Upper lobe of left lung (tissue), 6 donors: ENCODE measurements around the gene USP28. TPM values are rescaled to one million over a fixed set of nuclear protein-coding genes. Genes with fewer than 3 reads are reported as not detected.
A peak's percentile ranks its signal among the peaks of the same experiment; 100 is the strongest.

Source experiments
- ATAC-seq, 2 donors: fragments of 200-7000 bp; cut with Tn5 transposase; one replicate each; pipeline ENCODE4 v1.9.1; 2022; ENCODE audit warnings: mild to moderate bottlenecking in 2 of 2, moderate library complexity in 2 of 2; ENCODE audit not compliant: low FRiP score in 2 of 2
- DNase-seq, 2 donors: peaks; one replicate each; pipeline ENCODE4 v3.0.0-alpha.2; 2019 to 2020
- H3K27ac ChIP-seq, 4 donors: fragments of 200-600 bp; sonication (generic); one replicate each; pipeline ENCODE4 v1.5.1; 2016 to 2019
- H3K27me3 ChIP-seq, 4 donors: fragments of 200-600 bp; sonication (generic); one replicate each; pipeline ENCODE4 v1.5.1; 2017 to 2019
- H3K36me3 ChIP-seq, 4 donors: fragments of 200-600 bp; sonication (generic); one replicate each; pipeline ENCODE4 v1.5.1; 2016 to 2019
- H3K4me1 ChIP-seq, 4 donors: fragments of 200-600 bp; sonication (generic); one replicate each; pipeline ENCODE4 v1.5.1; 2018 to 2019
- H3K4me3 ChIP-seq, 4 donors: fragments of 200-600 bp; sonication (generic); one replicate each; pipeline ENCODE4 v1.5.1; 2017 to 2019; ENCODE audit warnings: mild to moderate bottlenecking in 2 of 4, moderate library complexity in 1 of 4
- H3K9me3 ChIP-seq, 4 donors: fragments of 200-600 bp; sonication (generic); one replicate each; pipeline ENCODE4 v1.5.1; 2018 to 2019
- CTCF ChIP-seq, 6 experiments: fragments of 450-650 bp in 4 of 6; fragments of 200-600 bp in 2 of 6; sonication (generic) in 2 of 6; IDR thresholded peaks; one replicate each; pipeline ENCODE4 v1.5.1; 2016 to 2019; ENCODE audit warnings: antibody characterized with exemption in 6 of 6
- EP300 ChIP-seq, 4 donors: sonication (generic); formaldehyde crosslinking; IDR thresholded peaks; one replicate each; pipeline ENCODE4 v1.5.1; 2017; ENCODE audit warnings: antibody characterized with exemption in 4 of 4, control low read depth in 2 of 4
- POLR2A ChIP-seq, 4 donors: fragments of 450-650 bp; IDR thresholded peaks; one replicate each; pipeline ENCODE4 v1.5.1; 2016 to 2017; ENCODE audit warnings: antibody characterized with exemption in 4 of 4, mild to moderate bottlenecking in 2 of 4
- POLR2AphosphoS5 ChIP-seq, 2 donors: sonication (generic); formaldehyde crosslinking; IDR thresholded peaks; one replicate each; pipeline ENCODE4 v1.5.1; 2017; ENCODE audit warnings: antibody characterized with exemption in 2 of 2
- WGBS, 2 donors: methylation state at CpG; one replicate each; pipeline ENCODE4 v1.1.5; 2017 to 2018; 5-methylcytosine and 5-hydroxymethylcytosine counted together
- total RNA-seq, 6 donors: library from RNA; depleted of rRNA in 4 of 6; stranded (reverse); fragments of >200 nt in 4 of 6; gene quantifications; one replicate each; pipeline versions ENCODE4 v1.1.0 to v1.2.1, GENCODE V29; 2016 to 2021
- donor health status: DM: no; HTN: no; CAD: no; lungs with moderate emphysema.
- donor health status: DM: no; HTN: yes; CAD: no; lungs with severe emphysema.

Gene USP28
- total RNA-seq, 6 donors from 2014 or later, result 16.1 to 50.8 (median 18.8) TPM

- no peak for TF ChIP-seq POLR2AphosphoS5 (IDR thresholded peaks at IDR 0.05)
- TF ChIP-seq CTCF (IDR thresholded peaks at IDR 0.05), result no peak
- TF ChIP-seq POLR2A (IDR thresholded peaks at IDR 0.05), result no peak
- no peak for TF ChIP-seq EP300 (IDR thresholded peaks at IDR 0.05)
- no peaks in the 10 kb centered on the region for H3K36me3 ChIP-seq
- peaks cover 0 to 8% (median 0%) of the 10 kb centered on the region in 4 donors for H3K4me1 ChIP-seq
- H3K27me3 ChIP-seq, result no peaks in the 10 kb centered on the region
- no peaks in the 10 kb centered on the region for H3K9me3 ChIP-seq
- H3K27ac ChIP-seq, result no peak overlapping the region
- WGBS, 2 donors, result 65 to 79% methylated on average over 5 of the region's 5 CpGs
- DNase-seq (no peak), ATAC-seq (peak in 1 of 2 donors; percentile 21)
- no peak overlapping the region for H3K4me3 ChIP-seq
These were observed 93.7 kb downstream of the USP28 start for GRCh38 chr11:113781682-113782081.

DNA sequence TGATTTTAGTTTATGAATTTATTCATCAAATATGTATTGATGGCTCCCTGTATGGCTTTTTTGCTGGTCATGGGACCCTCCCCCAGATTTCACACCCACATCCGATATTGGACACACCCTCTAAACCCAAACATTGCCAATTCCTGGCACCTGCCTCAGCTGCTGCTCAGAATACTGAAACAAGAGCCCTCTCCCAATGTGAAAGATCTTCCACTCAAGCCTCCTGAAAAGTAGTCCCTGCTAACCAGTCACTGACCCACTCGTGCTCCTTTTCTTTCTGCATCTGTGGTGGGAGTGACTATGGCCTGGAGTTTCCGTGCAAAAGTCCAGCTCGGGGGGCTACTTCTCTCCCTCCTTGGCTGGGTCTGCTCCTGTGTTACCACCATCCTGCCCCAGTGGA, 95.9 kb downstream of the USP28 start, which contains the start of gene CLDN25:
Gene CLDN25 (plus strand): TSS at position 301 of the 400 bp plus-strand sequence. CDS start 0 bp downstream, at position 301.
- no peaks in the 10 kb centered on the region for H3K9me3 ChIP-seq
- TF ChIP-seq EP300 (IDR thresholded peaks at IDR 0.05), result no peak
- no peak for TF ChIP-seq CTCF (IDR thresholded peaks at IDR 0.05)
- WGBS, 2 donors, result 76 to 84% methylated on average over 4 of the region's 4 CpGs
- H3K36me3 ChIP-seq, result no peaks in the 10 kb centered on the region
- no peak within 1 kb of the TSS for H3K4me3 ChIP-seq
- no peak within 1 kb of the TSS for H3K27ac ChIP-seq
- DNase-seq (no peak), ATAC-seq (no peak)
- H3K4me1 ChIP-seq, result peaks cover 0 to 8% (median 0%) of the 10 kb centered on the region in 4 donors
- H3K27me3 ChIP-seq, result no peaks in the 10 kb centered on the region

DNA sequence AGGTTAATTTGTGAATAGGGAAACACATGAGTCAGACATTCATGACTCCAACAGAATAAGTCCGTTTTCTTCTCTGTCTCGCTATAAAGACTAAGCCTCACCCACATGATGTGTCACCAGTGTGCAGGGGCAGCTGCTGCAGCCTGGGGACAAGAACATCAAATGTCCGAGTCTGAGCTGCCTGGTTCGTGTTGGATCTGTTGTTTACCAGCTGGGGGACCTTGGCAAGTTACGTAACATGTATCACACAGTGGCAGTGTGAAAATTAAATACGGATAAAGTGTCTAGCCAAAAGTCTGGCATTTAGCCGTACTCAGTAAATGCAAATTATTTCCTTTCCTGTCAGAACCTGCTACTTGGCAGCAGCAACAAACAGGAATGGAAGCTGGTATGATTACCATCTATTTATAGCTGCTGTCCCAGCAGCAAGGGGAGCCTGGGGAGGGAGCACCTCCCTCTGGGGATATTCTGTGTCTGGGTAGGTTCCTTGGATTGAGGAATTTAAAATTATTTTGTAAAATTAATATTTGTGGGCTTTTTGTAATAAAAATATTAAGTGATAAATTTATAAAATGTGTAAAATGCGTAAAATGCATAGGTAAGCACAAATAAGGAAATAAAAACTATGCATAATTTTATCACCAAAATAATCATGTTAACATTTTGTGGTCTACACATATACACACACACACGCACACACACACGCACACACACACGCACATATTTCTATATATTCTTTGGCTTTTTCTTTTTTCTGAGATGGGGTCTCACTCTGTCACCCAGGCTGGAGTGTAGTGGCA, 97.1 kb downstream of the USP28 start:
- WGBS, 2 donors, result 44 to 48% methylated on average over 11 of the region's 11 CpGs
- TF ChIP-seq EP300 (IDR thresholded peaks at IDR 0.05) (no peak), POLR2AphosphoS5 (IDR thresholded peaks at IDR 0.05) (no peak), POLR2A (IDR thresholded peaks at IDR 0.05) (no peak)
- H3K36me3 ChIP-seq, result no peaks in the 10 kb centered on the region
- no peak overlapping the region for H3K27ac ChIP-seq
- DNase-seq, result no peak
- no peaks in the 10 kb centered on the region for H3K9me3 ChIP-seq
- H3K4me1 ChIP-seq, result peaks cover 0 to 8% (median 3%) of the 10 kb centered on the region in 4 donors
- no peak overlapping the region for H3K4me3 ChIP-seq
- H3K27me3 ChIP-seq, result no peaks in the 10 kb centered on the region
- no peak for ATAC-seq

GRCh38 chr11:113774174-113774503, 101.2 kb downstream of the USP28 start:
- WGBS, 2 donors, result 0% methylated on average over 1 of the region's 1 CpG
- H3K27me3 ChIP-seq, result no peaks in the 10 kb centered on the region
- H3K4me3 ChIP-seq, result peak overlapping the region in 3 of 4 donors; percentile 63 to 92 (median 79)
- ATAC-seq (no peak), DNase-seq (no peak)
- TF ChIP-seq EP300 (IDR thresholded peaks at IDR 0.05) (no peak), POLR2AphosphoS5 (IDR thresholded peaks at IDR 0.05) (no peak), CTCF (IDR thresholded peaks at IDR 0.05) (no peak), POLR2A (IDR thresholded peaks at IDR 0.05) (no peak)
- peak overlapping the region in 2 of 4 donors; percentile 75 to 87 for H3K27ac ChIP-seq
- peaks cover 0 to 12% (median 0%) of the 10 kb centered on the region in 4 donors for H3K36me3 ChIP-seq
- peaks cover 13 to 19% (median 13%) of the 10 kb centered on the region in 4 donors for H3K4me1 ChIP-seq
- no peaks in the 10 kb centered on the region for H3K9me3 ChIP-seq

DNA sequence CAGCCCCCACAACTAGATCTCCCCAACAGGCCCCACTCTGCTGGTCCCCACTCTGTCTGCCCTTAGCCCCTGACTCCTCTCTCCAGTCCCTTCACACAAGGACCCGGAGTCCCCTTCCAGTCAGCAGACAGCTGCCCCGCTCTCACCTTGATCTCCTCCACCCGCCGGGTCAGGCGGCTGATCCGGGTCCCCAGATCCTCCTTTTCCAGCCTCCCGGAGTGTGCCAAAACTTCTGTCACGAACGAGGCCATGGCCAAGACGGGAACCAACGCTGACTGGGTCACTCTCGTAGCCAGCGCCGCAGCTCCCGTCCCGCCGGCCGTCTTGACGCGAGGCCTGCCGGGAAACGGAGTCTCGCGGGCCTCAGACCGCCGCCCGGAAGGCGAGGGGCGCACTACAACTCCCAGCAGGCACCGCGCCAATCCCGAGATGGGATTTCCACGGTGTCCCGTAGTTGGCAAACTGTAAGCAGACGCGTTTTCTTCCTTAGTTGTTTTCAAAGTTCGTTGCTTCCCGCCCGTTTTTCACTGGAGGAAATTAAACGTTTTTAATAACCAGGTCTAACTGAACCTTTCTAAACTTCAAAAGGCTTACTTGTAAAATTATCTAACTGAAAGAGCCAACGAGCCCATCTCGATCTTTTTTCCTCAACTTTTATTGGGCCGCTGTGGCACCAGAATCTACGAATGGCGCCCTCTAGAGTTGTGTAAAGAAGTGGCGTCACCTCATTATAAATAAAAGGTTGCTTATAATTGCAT, 101.8 kb downstream of the USP28 start, which contains the start of gene ZW10:
Gene ZW10 (minus strand): TSS at position 277 of the 758 bp plus-strand sequence. CDS start 26 bp downstream, at position 251.
- DNase-seq (peak; percentile 97 to 98), ATAC-seq (peak; percentile 98 to 100)
- WGBS, 2 donors, result 0% methylated on average over 25 to 44 of the region's 46 CpGs
- Histone ChIP-seq H3K4me1 (peaks cover 13 to 17% (median 13%) of the 10 kb centered on the region in 4 donors), H3K36me3 (peaks cover 0 to 15% (median 0%) of the 10 kb centered on the region in 4 donors), H3K4me3 (peak within 1 kb of the TSS; percentile 32 to 92 (median 71)), H3K9me3 (no peaks in the 10 kb centered on the region), H3K27me3 (no peaks in the 10 kb centered on the region), H3K27ac (peak within 1 kb of the TSS; percentile 75 to 87 (median 84))
- TF ChIP-seq EP300 (IDR thresholded peaks at IDR 0.05) (no peak), CTCF (IDR thresholded peaks at IDR 0.05) (peak; percentile 57 to 75 (median 69)), POLR2A (IDR thresholded peaks at IDR 0.05) (peak in 2 of 4 donors; percentile 42 to 64), POLR2AphosphoS5 (IDR thresholded peaks at IDR 0.05) (peak; percentile 81 to 86)
